Activated CD4-positive, alpha-beta T cell treated with anti-CD3 and anti-CD28 coated beads for 36 hours (primary cell): ENCODE results near the gene BGN. TPM values are rescaled to one million over a fixed set of nuclear protein-coding genes. Genes with fewer than 3 reads are reported as not detected.

Experiments
- ATAC-seq: fragments of 200-7000 bp; cut with Tn5 transposase; one replicate; pipeline ENCODE4 v1.10.0; 2021; ENCODE audit warnings: mild to moderate bottlenecking, moderate library complexity
- CTCF ChIA-PET: fragments of 350-600 bp; sonication (Branson Sonifier 250); formaldehyde crosslinking; loops from one replicate; lab custom pipeline; 2021; ENCODE audit warnings: antibody characterized with exemption; lab: Charles Lee
- POLR2A ChIA-PET: fragments of 350-600 bp; sonication (Branson Sonifier 250); formaldehyde crosslinking; loops from one replicate; lab custom pipeline; 2021; ENCODE audit warnings: antibody characterized with exemption, inconsistent platforms; lab: Charles Lee
- DNase-seq: peaks from one replicate; pipeline ENCODE4 v3.0.0-alpha.2; 2020
- H3K27ac Mint-ChIP-seq: one replicate; pipeline ENCODE4 v1.8.0; 2021; ENCODE audit warnings: mixed read lengths
- H3K27me3 Mint-ChIP-seq: one replicate; pipeline ENCODE4 v1.8.0; 2021; ENCODE audit warnings: mixed read lengths
- H3K36me3 Mint-ChIP-seq: one replicate; pipeline ENCODE4 v1.8.0; 2021; ENCODE audit warnings: low read depth, mixed read lengths
- H3K4me1 Mint-ChIP-seq: one replicate; pipeline ENCODE4 v1.8.0; 2021; ENCODE audit warnings: mixed read lengths
- H3K4me3 Mint-ChIP-seq: one replicate; pipeline ENCODE4 v1.8.0; 2021; ENCODE audit warnings: mild to moderate bottlenecking, moderate library complexity, mixed read lengths
- H3K9me3 Mint-ChIP-seq: one replicate; pipeline ENCODE4 v1.8.0; 2021; ENCODE audit warnings: low read depth, mixed read lengths
- intact Hi-C, 2 experiments: fragments of 100-400 bp; cut with DNase I in 1 of 2; cut with micrococcal nuclease in 1 of 2; formaldehyde crosslinking; loops; one replicate each; pipeline versions ENCODE4 v1.14.2 to v1.15.1; 2022 to 2024; cut with DNase I, micrococcal nuclease
- total RNA-seq, 2 experiments: library from RNA; stranded (reverse); gene quantifications; one replicate each; pipeline ENCODE4 v1.2.3, GENCODE V29; 2021

Gene BGN
- total RNA-seq, 2 experiments from 2014 or later = not detected

- Mint-ChIP-seq H3K9me3 (no peaks in the 10 kb centered on the region), H3K4me1 (no peaks in the 10 kb centered on the region), H3K27ac (no peak overlapping the region), H3K27me3 (no peaks in the 10 kb centered on the region), H3K4me3 (no peak overlapping the region), H3K36me3 (peaks cover 16% of the 10 kb centered on the region)
- ChIA-PET CTCF (no interaction called here), POLR2A (no interaction called here)
- DNase-seq = no peak
- intact Hi-C loops = no loop called here
- no peak for ATAC-seq
These were observed 39.8 kb upstream of the BGN start for GRCh38 chrX:153454901-153455550.

- no peaks in the 10 kb centered on the region for H3K27me3 Mint-ChIP-seq
- ChIA-PET CTCF (no interaction called here), POLR2A (no interaction called here)
- no peaks in the 10 kb centered on the region for H3K4me1 Mint-ChIP-seq
- DNase-seq (no peak), ATAC-seq (no peak)
- no peak overlapping the region for H3K27ac Mint-ChIP-seq
- H3K4me3 Mint-ChIP-seq = no peak overlapping the region
- H3K36me3 Mint-ChIP-seq = peaks cover 16% of the 10 kb centered on the region
- intact Hi-C loops = no loop called here
- no peaks in the 10 kb centered on the region for H3K9me3 Mint-ChIP-seq
These were observed 39.2 kb upstream of the BGN start for GRCh38 chrX:153455571-153455970.

GRCh38 chrX:153456161-153456560 lies 38.6 kb upstream of the BGN start:
- CTCF ChIA-PET = no interaction called here
- H3K27ac Mint-ChIP-seq = no peak overlapping the region
- DNase-seq = no peak
- no peak overlapping the region for H3K4me3 Mint-ChIP-seq
- intact Hi-C loops = no loop called here
- POLR2A ChIA-PET = no interaction called here
- no peaks in the 10 kb centered on the region for H3K27me3 Mint-ChIP-seq
- no peak for ATAC-seq
- peaks cover 18% of the 10 kb centered on the region for H3K36me3 Mint-ChIP-seq
- H3K4me1 Mint-ChIP-seq = no peaks in the 10 kb centered on the region
- H3K9me3 Mint-ChIP-seq = no peaks in the 10 kb centered on the region

- H3K27ac Mint-ChIP-seq = no peak overlapping the region
- peaks cover 21% of the 10 kb centered on the region for H3K36me3 Mint-ChIP-seq
- no peak for DNase-seq
- no peaks in the 10 kb centered on the region for H3K27me3 Mint-ChIP-seq
- ChIA-PET CTCF (no interaction called here), POLR2A (no interaction called here)
- no peak for ATAC-seq
- H3K4me1 Mint-ChIP-seq = no peaks in the 10 kb centered on the region
- intact Hi-C loops = no loop called here
- no peak overlapping the region for H3K4me3 Mint-ChIP-seq
- no peaks in the 10 kb centered on the region for H3K9me3 Mint-ChIP-seq
These were observed 38.1 kb upstream of the BGN start for GRCh38 chrX:153456704-153457103.

- Mint-ChIP-seq H3K9me3 (no peaks in the 10 kb centered on the region), H3K4me1 (no peaks in the 10 kb centered on the region), H3K4me3 (no peak overlapping the region), H3K36me3 (peaks cover 22% of the 10 kb centered on the region), H3K27me3 (no peaks in the 10 kb centered on the region), H3K27ac (no peak overlapping the region)
- ATAC-seq (no peak), DNase-seq (no peak)
- intact Hi-C loops = no loop called here
- ChIA-PET POLR2A (no interaction called here), CTCF (no interaction called here)
These were observed 37.5 kb upstream of the BGN start for GRCh38 chrX:153457136-153457825.

- POLR2A ChIA-PET = no interaction called here
- no peaks in the 10 kb centered on the region for H3K27me3 Mint-ChIP-seq
- ATAC-seq = no peak
- CTCF ChIA-PET = no interaction called here
- H3K4me1 Mint-ChIP-seq = no peaks in the 10 kb centered on the region
- H3K4me3 Mint-ChIP-seq = no peak overlapping the region
- intact Hi-C loops = no loop called here
- no peaks in the 10 kb centered on the region for H3K9me3 Mint-ChIP-seq
- H3K27ac Mint-ChIP-seq = no peak overlapping the region
- no peak for DNase-seq
- H3K36me3 Mint-ChIP-seq = peaks cover 22% of the 10 kb centered on the region
These were observed 36.8 kb upstream of the BGN start for GRCh38 chrX:153457827-153458466.

GRCh38 chrX:153458476-153458875 lies 36.3 kb upstream of the BGN start:
- Mint-ChIP-seq H3K9me3 (no peaks in the 10 kb centered on the region), H3K27ac (no peak overlapping the region), H3K4me1 (no peaks in the 10 kb centered on the region), H3K27me3 (no peaks in the 10 kb centered on the region), H3K36me3 (peaks cover 20% of the 10 kb centered on the region), H3K4me3 (no peak overlapping the region)
- DNase-seq (no peak), ATAC-seq (no peak)
- POLR2A ChIA-PET = no interaction called here
- intact Hi-C loops = no loop called here
- CTCF ChIA-PET = no interaction called here

- no peaks in the 10 kb centered on the region for H3K9me3 Mint-ChIP-seq
- POLR2A ChIA-PET = no interaction called here
- DNase-seq (no peak), ATAC-seq (no peak)
- CTCF ChIA-PET = interaction anchor here (1.7 to 2.0 kb wide), 2 partner anchors 10 to 47 kb away, joined by 9 to 15 read pairs; partner anchors contain the start of gene HAUS7
- no peaks in the 10 kb centered on the region for H3K27me3 Mint-ChIP-seq
- peaks cover 16% of the 10 kb centered on the region for H3K36me3 Mint-ChIP-seq
- H3K4me3 Mint-ChIP-seq = no peak overlapping the region
- no peak overlapping the region for H3K27ac Mint-ChIP-seq
- intact Hi-C loops = no loop called here
- H3K4me1 Mint-ChIP-seq = no peaks in the 10 kb centered on the region
These were observed 34.8 kb upstream of the BGN start for GRCh38 chrX:153459986-153460385.

- ATAC-seq = peak; percentile 74
- Mint-ChIP-seq H3K27me3 (no peaks in the 10 kb centered on the region), H3K4me3 (no peak overlapping the region), H3K4me1 (no peaks in the 10 kb centered on the region), H3K27ac (no peak overlapping the region), H3K36me3 (peaks cover 16% of the 10 kb centered on the region), H3K9me3 (no peaks in the 10 kb centered on the region)
- ChIA-PET CTCF (interaction anchor here (0.9 to 2.0 kb wide), 4 partner anchors 10 to 520 kb away, joined by 4 to 15 read pairs (median 6); partner anchors contain the start of gene HAUS7), POLR2A (no interaction called here)
- DNase-seq = peak; percentile 66
- intact Hi-C loops = loop anchor here in 1 of 2 experiments (1.0 kb wide), 1 partner anchor 46 kb away; no protein-coding TSS in a partner anchor
These were observed 34.0 kb upstream of the BGN start for GRCh38 chrX:153460826-153461225.

GRCh38 chrX:153462291-153462690 lies 32.5 kb upstream of the BGN start:
- no peak overlapping the region for H3K27ac Mint-ChIP-seq
- no peak overlapping the region for H3K4me3 Mint-ChIP-seq
- no peaks in the 10 kb centered on the region for H3K9me3 Mint-ChIP-seq
- peaks cover 18% of the 10 kb centered on the region for H3K36me3 Mint-ChIP-seq
- ChIA-PET CTCF (interaction anchor here (1.1 kb wide), 1 partner anchor 121 kb away, joined by 3 read pairs; no protein-coding TSS in a partner anchor), POLR2A (no interaction called here)
- ATAC-seq (no peak), DNase-seq (no peak)
- H3K4me1 Mint-ChIP-seq = no peaks in the 10 kb centered on the region
- H3K27me3 Mint-ChIP-seq = no peaks in the 10 kb centered on the region
- intact Hi-C loops = no loop called here

- Mint-ChIP-seq H3K36me3 (peaks cover 23% of the 10 kb centered on the region), H3K4me1 (no peaks in the 10 kb centered on the region), H3K27ac (no peak overlapping the region), H3K4me3 (no peak overlapping the region), H3K27me3 (no peaks in the 10 kb centered on the region), H3K9me3 (no peaks in the 10 kb centered on the region)
- intact Hi-C loops = no loop called here
- CTCF ChIA-PET = no interaction called here
- POLR2A ChIA-PET = no interaction called here
- ATAC-seq (no peak), DNase-seq (no peak)
These were observed 31.7 kb upstream of the BGN start for GRCh38 chrX:153463031-153463430.

GRCh38 chrX:153463556-153463955 lies 31.2 kb upstream of the BGN start:
- POLR2A ChIA-PET = no interaction called here
- CTCF ChIA-PET = no interaction called here
- no peaks in the 10 kb centered on the region for H3K4me1 Mint-ChIP-seq
- ATAC-seq (no peak), DNase-seq (no peak)
- no peaks in the 10 kb centered on the region for H3K27me3 Mint-ChIP-seq
- H3K9me3 Mint-ChIP-seq = no peaks in the 10 kb centered on the region
- peaks cover 22% of the 10 kb centered on the region for H3K36me3 Mint-ChIP-seq
- intact Hi-C loops = no loop called here
- no peak overlapping the region for H3K27ac Mint-ChIP-seq
- H3K4me3 Mint-ChIP-seq = no peak overlapping the region
